Stimulated activated CD8-positive, alpha-beta memory T cell treated with anti-CD3 and anti-CD28 coated beads, Interleukin-12 subunit alpha, Interleukin-12 subunit beta, amount 100 ng/mL, for 24 hours (primary cell): ENCODE data around the gene IMMP2L.
"Not testable (repeated sequence)": the region's sequence is repeated elsewhere in the genome, so short reads cannot be mapped to it uniquely, and the experiment has no call there.

ENCODE experiments used
- DNase-seq: peaks from one replicate; pipeline ENCODE4 v3.0.0-alpha.2; 2020; ENCODE audit errors: extremely low read depth

Gene IMMP2L

GRCh38 chr7:110750931-110751605, 811.2 kb downstream of the IMMP2L start:
- no peak for DNase-seq

GRCh38 chr7:110733221-110733620, 829.1 kb downstream of the IMMP2L start:
- no peak for DNase-seq

- DNase-seq: no peak
Measured at GRCh38 chr7:110724811-110725210, 837.5 kb downstream of the IMMP2L start.

GRCh38 chr7:110721395-110721794, 840.9 kb downstream of the IMMP2L start:
- no peak for DNase-seq

GRCh38 chr7:110720626-110721025, 841.7 kb downstream of the IMMP2L start:
- no peak for DNase-seq

- DNase-seq: no peak
Measured at GRCh38 chr7:110719741-110720140, 842.6 kb downstream of the IMMP2L start.

GRCh38 chr7:110718503-110719205, 843.6 kb downstream of the IMMP2L start:
- DNase-seq: no peak

GRCh38 chr7:110704225-110704624, 858.1 kb downstream of the IMMP2L start:
- DNase-seq: no peak

- no peak for DNase-seq
Measured at GRCh38 chr7:110698576-110698975, 863.7 kb downstream of the IMMP2L start.

GRCh38 chr7:110693344-110693743, 868.9 kb downstream of the IMMP2L start:
- no peak for DNase-seq

- DNase-seq: no peak
Measured at GRCh38 chr7:110688908-110689307, 873.4 kb downstream of the IMMP2L start.

GRCh38 chr7:110685899-110686298, 876.4 kb downstream of the IMMP2L start:
- no peak for DNase-seq

- no peak for DNase-seq
Measured at GRCh38 chr7:110681941-110682340, 880.4 kb downstream of the IMMP2L start.

GRCh38 chr7:110677405-110677804, 884.9 kb downstream of the IMMP2L start:
- no peak for DNase-seq

GRCh38 chr7:110676785-110677184, 885.5 kb downstream of the IMMP2L start:
- no peak for DNase-seq

GRCh38 chr7:110675383-110676103, 886.7 kb downstream of the IMMP2L start:
- DNase-seq: no peak

- DNase-seq: no peak
Measured at GRCh38 chr7:110673148-110673547, 889.1 kb downstream of the IMMP2L start.

GRCh38 chr7:110669410-110669809, 892.9 kb downstream of the IMMP2L start:
- no peak for DNase-seq

- no peak for DNase-seq
Measured at GRCh38 chr7:110664803-110665202, 897.5 kb downstream of the IMMP2L start.

GRCh38 chr7:110660637-110661036, 901.7 kb downstream of the IMMP2L start:
- DNase-seq: not testable (repeated sequence)

GRCh38 chr7:110650328-110650727, 912.0 kb downstream of the IMMP2L start:
- DNase-seq: no peak

- DNase-seq: no peak
Measured at GRCh38 chr7:110647266-110647665, 915.0 kb downstream of the IMMP2L start.

GRCh38 chr7:110646804-110647203, 915.5 kb downstream of the IMMP2L start:
- no peak for DNase-seq
